K562 (cell line): ENCODE results near the gene NUMB. TPM values are rescaled to one million over a fixed set of nuclear protein-coding genes. Genes with fewer than 3 reads are reported as not detected.

Source experiments
- ATAC-seq: fragments of 200-7000 bp; cut with Tn5 transposase; 3 replicates; pipeline ENCODE4 v1.9.1; 2020; ENCODE audit warnings: moderate library complexity
- BruUV-seq: library from RNA; stranded (reverse); fragments of 400-500 nt; replicated peaks from 2 replicates; lab custom pipeline; 2021; lab: Mats Ljungman, UMichigan
- CTCF ChIA-PET: fragments of 300-600 bp; formaldehyde crosslinking; extraction: SDS; loops from one replicate; lab custom pipeline; 2021; ENCODE audit warnings: low intra/inter-chr PET ratio; lab: Yijun Ruan, JAX
- POLR2A ChIA-PET: fragments of 300-600, 350-650 bp; sonication (Branson Sonifier 250); formaldehyde crosslinking; extraction: SDS; loops from one replicate; lab custom pipeline; 2021; ENCODE audit warnings: antibody characterized with exemption, inconsistent platforms; lab: Yijun Ruan, JAX
- DNase-seq, 4 experiments: peaks; one replicate each; pipeline versions ENCODE4 v3.0.0 to v3.0.0-alpha.2; 2011 to 2018; ENCODE audit warnings: low spot score in 3 of 4, mixed read lengths in 3 of 4; ENCODE audit errors: extremely low read depth in 1 of 4
- FAIRE-seq: peaks from 2 replicates; lab custom pipeline; 2011; peaks lifted over from hg19 to GRCh38; lab: Jason Lieb, UNC
- H2AFZ ChIP-seq: 2 replicates; pipeline ENCODE4 v1.6.0; 2011; ENCODE audit warnings: low read depth, low read length, control low read depth, inconsistent platforms
- H3K27ac ChIP-seq: fragments of 200-600 bp; 3 replicates; pipeline ENCODE4 v1.8.0; 2011; ENCODE audit warnings: low read depth, mild to moderate bottlenecking, control low read depth, inconsistent platforms, low read length, moderate library complexity, mixed read lengths; ENCODE audit errors: extremely low read depth
- H3K27me3 ChIP-seq, 2 experiments: fragments of 300-600 bp in 1 of 2; 2 replicates in 1 of 2; 3 replicates in 1 of 2; pipeline versions ENCODE4 v1.6.0 to v1.8.0; 2011; ENCODE audit warnings: inconsistent platforms in 2 of 2, low read length in 2 of 2, mild to moderate bottlenecking in 1 of 2, mixed read lengths in 1 of 2, moderate library complexity in 1 of 2; ENCODE audit not compliant: control insufficient read depth in 2 of 2, insufficient read depth in 2 of 2
- H3K36me3 ChIP-seq: fragments of 300-600 bp; 3 replicates; pipeline ENCODE4 v1.8.0; 2011; ENCODE audit warnings: mild to moderate bottlenecking, low read length, inconsistent platforms; ENCODE audit not compliant: control insufficient read depth, insufficient read depth
- H3K4me1 ChIP-seq, 2 experiments: fragments of 200-600 bp in 1 of 2; replicated peaks in 1 of 2; 2 replicates in 1 of 2; 3 replicates in 1 of 2; pipeline versions ENCODE4 v1.5.1 to v1.8.0; 2011; ENCODE audit warnings: inconsistent platforms in 2 of 2, low read length in 2 of 2, mild to moderate bottlenecking in 1 of 2, mixed read lengths in 1 of 2, moderate library complexity in 1 of 2; ENCODE audit not compliant: control insufficient read depth in 2 of 2, insufficient read depth in 2 of 2
- H3K4me2 ChIP-seq: 2 replicates; pipeline ENCODE4 v1.6.1; 2011; ENCODE audit warnings: low read length, control low read depth, inconsistent platforms, mixed read lengths; ENCODE audit not compliant: insufficient read depth
- H3K4me3 ChIP-seq: fragments of 200-600 bp; sonication (generic), shearing (Covaris generic); 2 replicates; pipeline ENCODE4 v1.5.1; 2016; ENCODE audit warnings: control low read depth, inconsistent platforms
- H3K79me2 ChIP-seq: fragments of 200-600 bp; 3 replicates; pipeline ENCODE4 v1.8.0; 2011; ENCODE audit warnings: low read length, inconsistent platforms; ENCODE audit not compliant: control insufficient read depth, insufficient read depth
- H3K9ac ChIP-seq, 2 experiments: 2 replicates each; pipeline versions ENCODE4 v1.6.0 to v1.6.1; 2011; ENCODE audit warnings: low read depth in 2 of 2, low read length in 2 of 2, control low read depth in 1 of 2, inconsistent platforms in 1 of 2, mild to moderate bottlenecking in 1 of 2, mixed read lengths in 1 of 2; ENCODE audit not compliant: insufficient read depth in 1 of 2
- H3K9me1 ChIP-seq: one replicate; pipeline ENCODE4 v1.6.0; 2011; ENCODE audit warnings: inconsistent platforms, mild to moderate bottlenecking, low read length, moderate library complexity; ENCODE audit not compliant: control insufficient read depth, insufficient read depth
- H3K9me3 ChIP-seq: replicated peaks from 2 replicates; pipeline ENCODE4 v1.5.1; 2011; ENCODE audit warnings: low read depth, low read length, inconsistent platforms; ENCODE audit not compliant: control insufficient read depth, insufficient read depth
- H4K20me1 ChIP-seq: replicated peaks from 2 replicates; pipeline ENCODE4 v1.6.1; 2011; ENCODE audit warnings: low read length, inconsistent platforms, mixed read lengths; ENCODE audit not compliant: control insufficient read depth, insufficient read depth
- BHLHE40 ChIP-seq: IDR thresholded peaks from 2 replicates; pipeline ENCODE4 v1.6.1; 2011; ENCODE audit warnings: low read length, improper control_type of control experiment
- GTF2B ChIP-seq: IDR thresholded peaks from 2 replicates; pipeline ENCODE4 v1.6.1; 2011; ENCODE audit not compliant: insufficient read length; ENCODE audit errors: extremely low read depth
- HDAC3 ChIP-seq: fragments of 450-650 bp; IDR thresholded peaks from 2 replicates; pipeline ENCODE4 v1.6.1; 2018; ENCODE audit warnings: borderline replicate concordance, mild to moderate bottlenecking, moderate library complexity; ENCODE audit not compliant: partially characterized antibody
- MBD2 ChIP-seq: sonication (generic); IDR thresholded peaks from 2 replicates; pipeline ENCODE4 v1.6.1; 2016; ENCODE audit warnings: low read depth, borderline replicate concordance
- MCM5 ChIP-seq: fragments of 450-650 bp; IDR thresholded peaks from 2 replicates; pipeline ENCODE4 v1.6.1; 2016; ENCODE audit warnings: low read depth
- SPI1 ChIP-seq: IDR thresholded peaks from 2 replicates; pipeline ENCODE4 v1.6.1; 2011; ENCODE audit warnings: low read depth, low read length, control low read depth, borderline replicate concordance
- TRIM28 ChIP-seq: fragments of 450-650 bp; IDR thresholded peaks from 2 replicates; pipeline ENCODE4 v1.6.1; 2017
- ZC3H11A ChIP-seq: IDR thresholded peaks from 2 replicates; pipeline ENCODE4 v1.6.1; 2012; ENCODE audit warnings: low read depth, low read length, improper control_type of control experiment
- WGBS: fragments of 100-300 bp; shearing (Covaris generic); methylation state at CpG from one replicate; pipeline ENCODE4 v1.1.6; 2016; ENCODE audit warnings: low coverage, mixed read lengths; ENCODE audit not compliant: insufficient coverage; ENCODE audit errors: missing lambda C conversion rate; 5-methylcytosine and 5-hydroxymethylcytosine counted together
- in situ Hi-C: fragments of 300-500 bp; cut with MboI; formaldehyde crosslinking; loops from 4 replicates; pipeline ENCODE4 v1.15.0; 2018; ENCODE audit warnings: inconsistent platforms, mixed read lengths
- intact Hi-C: fragments of 100-400 bp; cut with micrococcal nuclease; formaldehyde crosslinking; loops from 2 replicates; pipeline ENCODE4 v1.14.2; 2022
- polyA plus RNA-seq, 8 experiments: library from polyadenylated mRNA; depleted of rRNA in 4 of 8; stranded (reverse) in 5 of 8; unstranded in 3 of 8; fragments of >200 nt; fragmentation: Nextera tagmentation in 2 of 8; fragmentation: Illumina TruSeq in 1 of 8; extraction: Ambion mirVana in 2 of 8; extraction: Trizol in 1 of 8; gene quantifications; 2 replicates each; pipeline versions ENCODE4 v1.2.1 to v1.2.3, GENCODE V29; 2011 to 2014; ENCODE audit warnings: inconsistent platforms in 1 of 8, missing spikeins in 1 of 8
- total RNA-seq, 7 experiments: library from RNA; depleted of rRNA in 6 of 7; stranded (reverse); fragments of >200 nt in 6 of 7; fragmentation: Illumina TruSeq in 2 of 7; extraction: Trizol in 2 of 7; gene quantifications; 2 replicates each; pipeline versions ENCODE4 v1.2.1 to v1.2.3, GENCODE V29; 2011 to 2021; ENCODE audit warnings: low replicate concordance in 1 of 7
- TF ChIP-seq, protein P1 (sequence below): fragments of 450-650 bp; IDR thresholded peaks from 2 replicates; pipeline ENCODE4 v1.6.1; 2016; ENCODE audit warnings: mild to moderate bottlenecking, moderate library complexity

Gene NUMB
- total and polyA plus RNA-seq, 9 of the 15 experiments (the other 6 are each of a cell fraction or from before 2014, with no cell fraction given): 13.5 to 54.0 (median 32.3) TPM

GRCh38 chr14:73262427-73263183 is 195.7 kb downstream of the NUMB start:
- H3K79me2 ChIP-seq: no peaks in the 10 kb centered on the region
- H2AFZ ChIP-seq: no peak overlapping the region
- no peak overlapping the region for H3K27ac ChIP-seq
- intact Hi-C loops: no loop called here
- no peak overlapping the region for H3K4me2 ChIP-seq
- in situ Hi-C loops: no loop called here
- DNase-seq: no peak
- no peak for ATAC-seq
- H4K20me1 ChIP-seq: no peaks in the 10 kb centered on the region
- WGBS: 21% methylated on average over 11 of the region's 20 CpGs
- H3K36me3 ChIP-seq: no peaks in the 10 kb centered on the region
- CTCF ChIA-PET: no interaction called here
- H3K4me3 ChIP-seq: no peak overlapping the region
- no TSS peak for BruUV-seq
- no peaks in the 10 kb centered on the region for H3K27me3 ChIP-seq
- H3K9me1 ChIP-seq: no peaks in the 10 kb centered on the region
- H3K9ac ChIP-seq: no peak overlapping the region
- POLR2A ChIA-PET: interaction anchor here (0.6 to 1.1 kb wide), 4 partner anchors 9 to 30 kb away, joined by 3 to 6 read pairs (median 4); no protein-coding TSS in a partner anchor
- peaks cover 0 to 15% of the 10 kb centered on the region in 2 experiments; a peak in 2 of 5 replicates for H3K4me1 ChIP-seq
- no peaks in the 10 kb centered on the region for H3K9me3 ChIP-seq
- FAIRE-seq: no peak
- TF ChIP-seq BHLHE40 (no peak), ZC3H11A (no peak), MBD2 (no peak), TRIM28 (no peak), MCM5 (no peak), GTF2B (no peak), SPI1 (no peak), HDAC3 (no peak)
- TF ChIP-seq, protein P1, sequence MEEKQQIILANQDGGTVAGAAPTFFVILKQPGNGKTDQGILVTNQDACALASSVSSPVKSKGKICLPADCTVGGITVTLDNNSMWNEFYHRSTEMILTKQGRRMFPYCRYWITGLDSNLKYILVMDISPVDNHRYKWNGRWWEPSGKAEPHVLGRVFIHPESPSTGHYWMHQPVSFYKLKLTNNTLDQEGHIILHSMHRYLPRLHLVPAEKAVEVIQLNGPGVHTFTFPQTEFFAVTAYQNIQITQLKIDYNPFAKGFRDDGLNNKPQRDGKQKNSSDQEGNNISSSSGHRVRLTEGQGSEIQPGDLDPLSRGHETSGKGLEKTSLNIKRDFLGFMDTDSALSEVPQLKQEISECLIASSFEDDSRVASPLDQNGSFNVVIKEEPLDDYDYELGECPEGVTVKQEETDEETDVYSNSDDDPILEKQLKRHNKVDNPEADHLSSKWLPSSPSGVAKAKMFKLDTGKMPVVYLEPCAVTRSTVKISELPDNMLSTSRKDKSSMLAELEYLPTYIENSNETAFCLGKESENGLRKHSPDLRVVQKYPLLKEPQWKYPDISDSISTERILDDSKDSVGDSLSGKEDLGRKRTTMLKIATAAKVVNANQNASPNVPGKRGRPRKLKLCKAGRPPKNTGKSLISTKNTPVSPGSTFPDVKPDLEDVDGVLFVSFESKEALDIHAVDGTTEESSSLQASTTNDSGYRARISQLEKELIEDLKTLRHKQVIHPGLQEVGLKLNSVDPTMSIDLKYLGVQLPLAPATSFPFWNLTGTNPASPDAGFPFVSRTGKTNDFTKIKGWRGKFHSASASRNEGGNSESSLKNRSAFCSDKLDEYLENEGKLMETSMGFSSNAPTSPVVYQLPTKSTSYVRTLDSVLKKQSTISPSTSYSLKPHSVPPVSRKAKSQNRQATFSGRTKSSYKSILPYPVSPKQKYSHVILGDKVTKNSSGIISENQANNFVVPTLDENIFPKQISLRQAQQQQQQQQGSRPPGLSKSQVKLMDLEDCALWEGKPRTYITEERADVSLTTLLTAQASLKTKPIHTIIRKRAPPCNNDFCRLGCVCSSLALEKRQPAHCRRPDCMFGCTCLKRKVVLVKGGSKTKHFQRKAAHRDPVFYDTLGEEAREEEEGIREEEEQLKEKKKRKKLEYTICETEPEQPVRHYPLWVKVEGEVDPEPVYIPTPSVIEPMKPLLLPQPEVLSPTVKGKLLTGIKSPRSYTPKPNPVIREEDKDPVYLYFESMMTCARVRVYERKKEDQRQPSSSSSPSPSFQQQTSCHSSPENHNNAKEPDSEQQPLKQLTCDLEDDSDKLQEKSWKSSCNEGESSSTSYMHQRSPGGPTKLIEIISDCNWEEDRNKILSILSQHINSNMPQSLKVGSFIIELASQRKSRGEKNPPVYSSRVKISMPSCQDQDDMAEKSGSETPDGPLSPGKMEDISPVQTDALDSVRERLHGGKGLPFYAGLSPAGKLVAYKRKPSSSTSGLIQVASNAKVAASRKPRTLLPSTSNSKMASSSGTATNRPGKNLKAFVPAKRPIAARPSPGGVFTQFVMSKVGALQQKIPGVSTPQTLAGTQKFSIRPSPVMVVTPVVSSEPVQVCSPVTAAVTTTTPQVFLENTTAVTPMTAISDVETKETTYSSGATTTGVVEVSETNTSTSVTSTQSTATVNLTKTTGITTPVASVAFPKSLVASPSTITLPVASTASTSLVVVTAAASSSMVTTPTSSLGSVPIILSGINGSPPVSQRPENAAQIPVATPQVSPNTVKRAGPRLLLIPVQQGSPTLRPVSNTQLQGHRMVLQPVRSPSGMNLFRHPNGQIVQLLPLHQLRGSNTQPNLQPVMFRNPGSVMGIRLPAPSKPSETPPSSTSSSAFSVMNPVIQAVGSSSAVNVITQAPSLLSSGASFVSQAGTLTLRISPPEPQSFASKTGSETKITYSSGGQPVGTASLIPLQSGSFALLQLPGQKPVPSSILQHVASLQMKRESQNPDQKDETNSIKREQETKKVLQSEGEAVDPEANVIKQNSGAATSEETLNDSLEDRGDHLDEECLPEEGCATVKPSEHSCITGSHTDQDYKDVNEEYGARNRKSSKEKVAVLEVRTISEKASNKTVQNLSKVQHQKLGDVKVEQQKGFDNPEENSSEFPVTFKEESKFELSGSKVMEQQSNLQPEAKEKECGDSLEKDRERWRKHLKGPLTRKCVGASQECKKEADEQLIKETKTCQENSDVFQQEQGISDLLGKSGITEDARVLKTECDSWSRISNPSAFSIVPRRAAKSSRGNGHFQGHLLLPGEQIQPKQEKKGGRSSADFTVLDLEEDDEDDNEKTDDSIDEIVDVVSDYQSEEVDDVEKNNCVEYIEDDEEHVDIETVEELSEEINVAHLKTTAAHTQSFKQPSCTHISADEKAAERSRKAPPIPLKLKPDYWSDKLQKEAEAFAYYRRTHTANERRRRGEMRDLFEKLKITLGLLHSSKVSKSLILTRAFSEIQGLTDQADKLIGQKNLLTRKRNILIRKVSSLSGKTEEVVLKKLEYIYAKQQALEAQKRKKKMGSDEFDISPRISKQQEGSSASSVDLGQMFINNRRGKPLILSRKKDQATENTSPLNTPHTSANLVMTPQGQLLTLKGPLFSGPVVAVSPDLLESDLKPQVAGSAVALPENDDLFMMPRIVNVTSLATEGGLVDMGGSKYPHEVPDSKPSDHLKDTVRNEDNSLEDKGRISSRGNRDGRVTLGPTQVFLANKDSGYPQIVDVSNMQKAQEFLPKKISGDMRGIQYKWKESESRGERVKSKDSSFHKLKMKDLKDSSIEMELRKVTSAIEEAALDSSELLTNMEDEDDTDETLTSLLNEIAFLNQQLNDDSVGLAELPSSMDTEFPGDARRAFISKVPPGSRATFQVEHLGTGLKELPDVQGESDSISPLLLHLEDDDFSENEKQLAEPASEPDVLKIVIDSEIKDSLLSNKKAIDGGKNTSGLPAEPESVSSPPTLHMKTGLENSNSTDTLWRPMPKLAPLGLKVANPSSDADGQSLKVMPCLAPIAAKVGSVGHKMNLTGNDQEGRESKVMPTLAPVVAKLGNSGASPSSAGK: no peak
